Endothelial cell (in vitro differentiated cells): ENCODE measurements around the gene RIPK4. TPM values are rescaled to one million over a fixed set of nuclear protein-coding genes. Genes with fewer than 3 reads are reported as not detected.

Source experiments
- DNase-seq: peaks from one replicate; pipeline ENCODE4 v3.0.0; 2021; ENCODE audit warnings: low spot score
- H3K27ac Mint-ChIP-seq: one replicate; pipeline ENCODE4 v1.8.0; 2021; ENCODE audit warnings: mixed read lengths, inconsistent platforms; ENCODE audit not compliant: unreplicated experiment
- H3K27me3 Mint-ChIP-seq: one replicate; pipeline ENCODE4 v1.8.0; 2021; ENCODE audit warnings: mild to moderate bottlenecking, moderate library complexity, mixed read lengths, inconsistent platforms; ENCODE audit not compliant: unreplicated experiment
- H3K36me3 Mint-ChIP-seq: one replicate; pipeline ENCODE4 v1.8.0; 2021; ENCODE audit warnings: mild to moderate bottlenecking, low read depth, mixed read lengths, inconsistent platforms; ENCODE audit not compliant: unreplicated experiment
- H3K4me1 Mint-ChIP-seq: one replicate; pipeline ENCODE4 v1.8.0; 2021; ENCODE audit warnings: mild to moderate bottlenecking, mixed read lengths, inconsistent platforms; ENCODE audit not compliant: unreplicated experiment
- H3K4me3 Mint-ChIP-seq: one replicate; pipeline ENCODE4 v1.8.0; 2021; ENCODE audit warnings: mild to moderate bottlenecking, mixed read lengths, inconsistent platforms; ENCODE audit not compliant: unreplicated experiment
- H3K9me3 Mint-ChIP-seq: one replicate; pipeline ENCODE4 v1.8.0; 2021; ENCODE audit warnings: mixed read lengths, inconsistent platforms; ENCODE audit not compliant: unreplicated experiment
- long read RNA-seq: library from polyadenylated mRNA; unstranded; transcript quantifications from one replicate; pipeline ENCODE4 v2.0.0, GENCODE V29; 2020; ENCODE audit not compliant: unreplicated experiment
- total RNA-seq: library from RNA; stranded (reverse); fragmentation: NEBNext Ultra II Directional; extraction: Animal tissue kit (Norgen Biotek cat#: 25700); gene quantifications from one replicate; pipeline ENCODE4 v1.2.1, GENCODE V29; 2021; ENCODE audit not compliant: unreplicated experiment
- TF ChIP-seq, protein P1 (sequence below): fragments of 200-600 bp; sonication (generic); IDR thresholded peaks from one replicate; pipeline ENCODE4 v1.5.0; 2021; ENCODE audit warnings: antibody characterized with exemption; ENCODE audit not compliant: unreplicated experiment

RIPK4 gene
- total RNA-seq = 9.6 TPM
- long read RNA-seq, partial matches to known transcripts = 0 of 1 reads
- long read RNA-seq, other reads (novel, unspliced or antisense) = 0 of 1 reads

DNA sequence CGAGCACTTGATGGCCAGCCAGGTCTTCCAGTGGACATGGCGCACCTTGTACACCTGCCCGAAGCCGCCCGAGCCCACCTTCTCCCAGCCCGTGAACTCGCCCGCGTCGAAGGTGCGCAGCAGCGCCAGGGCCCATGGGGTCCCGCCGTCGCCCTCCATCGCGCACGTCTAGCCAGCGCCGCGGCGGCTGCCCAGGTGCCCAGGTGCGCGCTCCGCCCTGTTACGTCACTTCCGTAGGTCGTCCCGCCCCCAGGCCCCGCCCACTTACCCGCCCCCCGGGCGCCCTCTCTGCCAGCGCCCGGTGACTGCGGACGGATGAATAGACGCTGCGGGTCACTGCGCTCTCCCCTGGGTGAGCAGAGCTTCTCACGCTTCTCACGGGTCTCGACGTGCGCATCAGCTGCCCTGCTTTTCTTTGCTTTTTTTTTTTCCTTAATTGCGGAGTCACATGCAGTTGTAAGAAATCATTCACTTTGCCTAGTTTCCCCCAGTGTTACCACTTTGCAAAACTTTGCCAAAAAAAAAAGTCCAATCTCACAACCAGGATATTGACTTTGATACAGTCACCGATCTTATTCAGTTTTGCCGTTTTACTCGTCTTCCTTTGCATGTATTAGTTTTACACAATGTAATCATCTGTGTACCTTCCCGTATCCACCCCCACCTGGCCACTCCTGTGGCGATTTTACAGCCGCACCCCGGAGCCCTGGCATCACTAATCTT is at the start of gene RIPK4:
TSS of gene RIPK4 (minus strand) at position 170 of the 723 bp plus-strand sequence. CDS start at position 159, 11 bp downstream.
- H3K9me3 Mint-ChIP-seq = no peaks in the 10 kb centered on the region
- peaks cover 53% of the 10 kb centered on the region for H3K4me1 Mint-ChIP-seq
- H3K27ac Mint-ChIP-seq = peak within 1 kb of the TSS; percentile 97
- TF ChIP-seq, protein P1, sequence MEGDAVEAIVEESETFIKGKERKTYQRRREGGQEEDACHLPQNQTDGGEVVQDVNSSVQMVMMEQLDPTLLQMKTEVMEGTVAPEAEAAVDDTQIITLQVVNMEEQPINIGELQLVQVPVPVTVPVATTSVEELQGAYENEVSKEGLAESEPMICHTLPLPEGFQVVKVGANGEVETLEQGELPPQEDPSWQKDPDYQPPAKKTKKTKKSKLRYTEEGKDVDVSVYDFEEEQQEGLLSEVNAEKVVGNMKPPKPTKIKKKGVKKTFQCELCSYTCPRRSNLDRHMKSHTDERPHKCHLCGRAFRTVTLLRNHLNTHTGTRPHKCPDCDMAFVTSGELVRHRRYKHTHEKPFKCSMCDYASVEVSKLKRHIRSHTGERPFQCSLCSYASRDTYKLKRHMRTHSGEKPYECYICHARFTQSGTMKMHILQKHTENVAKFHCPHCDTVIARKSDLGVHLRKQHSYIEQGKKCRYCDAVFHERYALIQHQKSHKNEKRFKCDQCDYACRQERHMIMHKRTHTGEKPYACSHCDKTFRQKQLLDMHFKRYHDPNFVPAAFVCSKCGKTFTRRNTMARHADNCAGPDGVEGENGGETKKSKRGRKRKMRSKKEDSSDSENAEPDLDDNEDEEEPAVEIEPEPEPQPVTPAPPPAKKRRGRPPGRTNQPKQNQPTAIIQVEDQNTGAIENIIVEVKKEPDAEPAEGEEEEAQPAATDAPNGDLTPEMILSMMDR = no peak
- peak; percentile 65 for DNase-seq
- H3K36me3 Mint-ChIP-seq = peaks cover 8% of the 10 kb centered on the region
- H3K4me3 Mint-ChIP-seq = peak within 1 kb of the TSS; percentile 97
- peaks cover 10% of the 10 kb centered on the region for H3K27me3 Mint-ChIP-seq

DNA sequence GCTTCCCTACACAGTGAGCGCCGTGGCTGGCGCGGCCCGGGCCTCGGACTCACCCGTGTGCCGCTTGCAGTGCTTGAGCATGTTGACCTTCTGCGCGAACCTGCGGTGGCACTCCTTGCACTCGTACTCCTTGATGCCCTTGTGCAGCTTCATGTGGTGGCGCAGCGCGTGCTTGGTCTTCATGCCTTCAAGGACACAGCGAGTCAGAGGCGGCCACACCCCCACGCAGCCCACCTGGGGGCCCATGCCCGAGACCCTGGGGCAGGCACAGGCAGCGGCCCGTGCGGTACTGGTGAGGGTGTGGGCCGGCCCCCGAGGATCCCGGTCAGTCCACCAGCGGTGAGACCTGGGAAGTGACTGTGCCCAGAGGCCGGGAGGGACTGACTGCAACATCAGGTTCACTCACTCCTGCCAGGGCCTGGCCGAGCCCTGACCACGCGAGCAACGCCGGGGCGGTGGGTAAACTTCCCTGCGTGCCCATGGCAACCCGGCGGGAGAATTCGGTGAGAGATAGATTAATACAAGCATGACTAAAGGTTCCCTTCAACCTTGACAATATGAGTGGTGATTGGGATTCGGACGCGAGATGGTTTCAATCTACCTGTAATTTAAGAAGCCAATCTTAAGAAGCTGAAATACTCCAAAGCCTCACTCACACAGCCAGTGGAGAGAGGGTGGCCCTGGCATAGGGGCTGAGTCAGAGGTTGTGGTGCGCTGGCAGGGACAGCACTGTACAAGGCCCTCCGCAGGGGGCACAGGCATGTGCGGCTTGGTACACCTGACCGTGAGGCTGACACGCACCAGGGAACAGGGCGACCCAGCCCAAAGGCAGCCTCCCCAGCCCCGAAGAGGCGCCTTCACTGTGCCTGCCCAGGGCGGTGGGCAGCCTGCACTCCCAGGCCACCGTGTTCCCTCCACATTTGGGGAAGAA is 49.1 kb upstream of the RIPK4 start:
- no peaks in the 10 kb centered on the region for H3K4me1 Mint-ChIP-seq
- H3K36me3 Mint-ChIP-seq = peaks cover 7% of the 10 kb centered on the region
- no peak overlapping the region for H3K4me3 Mint-ChIP-seq
- TF ChIP-seq, protein P1 = no peak
- H3K27me3 Mint-ChIP-seq = no peaks in the 10 kb centered on the region
- no peak for DNase-seq
- no peak overlapping the region for H3K27ac Mint-ChIP-seq
- H3K9me3 Mint-ChIP-seq = no peaks in the 10 kb centered on the region

DNA sequence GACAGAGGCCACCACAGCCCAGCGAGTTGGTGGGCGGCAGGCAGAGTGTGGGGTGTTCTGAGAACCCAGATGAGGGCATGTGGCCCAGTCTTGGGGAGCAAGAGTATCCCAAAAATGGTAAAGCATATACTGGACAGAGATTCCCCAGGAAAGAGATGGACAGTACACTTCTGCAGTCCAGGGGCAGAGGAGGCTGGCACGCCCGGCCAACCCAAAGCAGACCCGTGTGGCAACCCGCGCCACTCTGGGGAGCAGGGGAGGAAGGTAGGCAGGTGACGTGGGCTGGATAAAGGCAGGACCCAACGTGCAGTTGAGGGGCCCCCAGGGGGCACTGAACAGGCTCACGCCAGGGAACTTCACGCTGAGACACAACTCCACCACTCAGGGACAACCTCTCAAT is 46.4 kb upstream of the RIPK4 start:
- TF ChIP-seq, protein P1 = no peak
- H3K9me3 Mint-ChIP-seq = no peaks in the 10 kb centered on the region
- peaks cover 9% of the 10 kb centered on the region for H3K36me3 Mint-ChIP-seq
- H3K27ac Mint-ChIP-seq = no peak overlapping the region
- no peaks in the 10 kb centered on the region for H3K4me1 Mint-ChIP-seq
- DNase-seq = no peak
- H3K27me3 Mint-ChIP-seq = no peaks in the 10 kb centered on the region
- H3K4me3 Mint-ChIP-seq = no peak overlapping the region

DNA sequence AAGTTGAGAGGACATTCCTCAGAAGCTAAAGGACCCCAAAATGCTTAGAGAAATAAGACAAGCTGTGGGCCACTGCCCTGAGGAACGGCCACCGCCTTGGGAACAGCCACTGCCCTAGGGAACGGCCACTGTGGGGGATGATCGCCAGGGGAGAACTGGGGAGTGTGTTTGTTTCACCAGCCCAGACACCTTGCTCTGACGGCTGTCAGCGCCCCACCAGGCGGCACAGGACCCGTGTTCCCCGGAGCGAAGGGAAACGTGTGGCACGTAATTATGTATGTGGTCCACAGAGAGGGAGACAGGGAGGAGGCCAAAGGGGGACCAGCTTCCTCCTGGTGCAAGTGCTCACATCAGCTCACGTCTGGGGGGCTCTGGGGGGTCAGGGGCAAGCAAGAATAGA is 45.8 kb upstream of the RIPK4 start:
- TF ChIP-seq, protein P1 = no peak
- H3K9me3 Mint-ChIP-seq = no peaks in the 10 kb centered on the region
- H3K4me1 Mint-ChIP-seq = no peaks in the 10 kb centered on the region
- no peak overlapping the region for H3K4me3 Mint-ChIP-seq
- peaks cover 2% of the 10 kb centered on the region for H3K27me3 Mint-ChIP-seq
- peaks cover 9% of the 10 kb centered on the region for H3K36me3 Mint-ChIP-seq
- DNase-seq = no peak
- H3K27ac Mint-ChIP-seq = no peak overlapping the region
